Measurements from ENCODE around the gene POLR2F.

Gene POLR2F

DNA sequence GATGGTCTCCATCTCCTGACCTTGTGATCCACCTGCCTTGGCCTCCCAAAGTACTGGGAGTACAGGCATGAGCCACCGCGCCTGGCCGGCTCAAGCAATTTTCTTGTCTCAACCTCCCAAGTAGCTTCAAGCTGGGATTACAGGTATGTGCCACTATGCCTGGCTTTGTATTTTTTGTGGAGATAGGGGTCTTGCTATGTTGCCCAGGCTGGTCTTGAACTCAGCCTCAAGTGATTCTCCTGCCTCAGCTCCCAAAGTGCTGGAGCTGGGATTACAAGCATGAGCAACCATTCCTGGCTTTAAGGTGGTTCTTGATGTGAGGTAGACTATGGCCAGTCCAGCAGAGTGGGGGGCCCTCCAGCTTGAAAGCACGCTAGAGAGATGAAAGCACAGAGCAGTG lies 7.6 kb downstream of the POLR2F start:
- TF ChIP-seq YY1 (IDR thresholded peaks at IDR 0.05; ENCODE audit: low read depth) (no peak), ZBTB7A (IDR thresholded peaks at IDR 0.05; ENCODE audit: low read depth) (no peak), NFIC (IDR thresholded peaks at IDR 0.05) (no peak), FOXM1 (IDR thresholded peaks at IDR 0.05; ENCODE audit: borderline replicate concordance, low read depth) (no peak), EP300 (IDR thresholded peaks at IDR 0.05; ENCODE audit: borderline replicate concordance) (no peak), TAF1 (IDR thresholded peaks at IDR 0.05; ENCODE audit: low read depth) (no peak), CREB1 (IDR thresholded peaks at IDR 0.05; ENCODE audit: low read depth) (no peak), CEBPB (IDR thresholded peaks at IDR 0.05) (no peak), TEAD4 (IDR thresholded peaks at IDR 0.05) (no peak), EGR1 (IDR thresholded peaks at IDR 0.05) (no peak), TCF12 (IDR thresholded peaks at IDR 0.05; ENCODE audit: low read depth) (no peak), RAD21 (IDR thresholded peaks at IDR 0.05; ENCODE audit: low read depth) (no peak)
- TF ChIP-seq, protein P1, sequence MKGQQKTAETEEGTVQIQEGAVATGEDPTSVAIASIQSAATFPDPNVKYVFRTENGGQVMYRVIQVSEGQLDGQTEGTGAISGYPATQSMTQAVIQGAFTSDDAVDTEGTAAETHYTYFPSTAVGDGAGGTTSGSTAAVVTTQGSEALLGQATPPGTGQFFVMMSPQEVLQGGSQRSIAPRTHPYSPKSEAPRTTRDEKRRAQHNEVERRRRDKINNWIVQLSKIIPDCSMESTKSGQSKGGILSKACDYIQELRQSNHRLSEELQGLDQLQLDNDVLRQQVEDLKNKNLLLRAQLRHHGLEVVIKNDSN (IDR thresholded peaks at IDR 0.05), result no peak
- TF ChIP-seq, protein P2, sequence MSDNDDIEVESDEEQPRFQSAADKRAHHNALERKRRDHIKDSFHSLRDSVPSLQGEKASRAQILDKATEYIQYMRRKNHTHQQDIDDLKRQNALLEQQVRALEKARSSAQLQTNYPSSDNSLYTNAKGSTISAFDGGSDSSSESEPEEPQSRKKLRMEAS (IDR thresholded peaks at IDR 0.05), result no peak
- TF ChIP-seq, protein P3, sequence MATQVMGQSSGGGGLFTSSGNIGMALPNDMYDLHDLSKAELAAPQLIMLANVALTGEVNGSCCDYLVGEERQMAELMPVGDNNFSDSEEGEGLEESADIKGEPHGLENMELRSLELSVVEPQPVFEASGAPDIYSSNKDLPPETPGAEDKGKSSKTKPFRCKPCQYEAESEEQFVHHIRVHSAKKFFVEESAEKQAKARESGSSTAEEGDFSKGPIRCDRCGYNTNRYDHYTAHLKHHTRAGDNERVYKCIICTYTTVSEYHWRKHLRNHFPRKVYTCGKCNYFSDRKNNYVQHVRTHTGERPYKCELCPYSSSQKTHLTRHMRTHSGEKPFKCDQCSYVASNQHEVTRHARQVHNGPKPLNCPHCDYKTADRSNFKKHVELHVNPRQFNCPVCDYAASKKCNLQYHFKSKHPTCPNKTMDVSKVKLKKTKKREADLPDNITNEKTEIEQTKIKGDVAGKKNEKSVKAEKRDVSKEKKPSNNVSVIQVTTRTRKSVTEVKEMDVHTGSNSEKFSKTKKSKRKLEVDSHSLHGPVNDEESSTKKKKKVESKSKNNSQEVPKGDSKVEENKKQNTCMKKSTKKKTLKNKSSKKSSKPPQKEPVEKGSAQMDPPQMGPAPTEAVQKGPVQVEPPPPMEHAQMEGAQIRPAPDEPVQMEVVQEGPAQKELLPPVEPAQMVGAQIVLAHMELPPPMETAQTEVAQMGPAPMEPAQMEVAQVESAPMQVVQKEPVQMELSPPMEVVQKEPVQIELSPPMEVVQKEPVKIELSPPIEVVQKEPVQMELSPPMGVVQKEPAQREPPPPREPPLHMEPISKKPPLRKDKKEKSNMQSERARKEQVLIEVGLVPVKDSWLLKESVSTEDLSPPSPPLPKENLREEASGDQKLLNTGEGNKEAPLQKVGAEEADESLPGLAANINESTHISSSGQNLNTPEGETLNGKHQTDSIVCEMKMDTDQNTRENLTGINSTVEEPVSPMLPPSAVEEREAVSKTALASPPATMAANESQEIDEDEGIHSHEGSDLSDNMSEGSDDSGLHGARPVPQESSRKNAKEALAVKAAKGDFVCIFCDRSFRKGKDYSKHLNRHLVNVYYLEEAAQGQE (IDR thresholded peaks at IDR 0.05; ENCODE audit: low read depth), result no peak

DNA sequence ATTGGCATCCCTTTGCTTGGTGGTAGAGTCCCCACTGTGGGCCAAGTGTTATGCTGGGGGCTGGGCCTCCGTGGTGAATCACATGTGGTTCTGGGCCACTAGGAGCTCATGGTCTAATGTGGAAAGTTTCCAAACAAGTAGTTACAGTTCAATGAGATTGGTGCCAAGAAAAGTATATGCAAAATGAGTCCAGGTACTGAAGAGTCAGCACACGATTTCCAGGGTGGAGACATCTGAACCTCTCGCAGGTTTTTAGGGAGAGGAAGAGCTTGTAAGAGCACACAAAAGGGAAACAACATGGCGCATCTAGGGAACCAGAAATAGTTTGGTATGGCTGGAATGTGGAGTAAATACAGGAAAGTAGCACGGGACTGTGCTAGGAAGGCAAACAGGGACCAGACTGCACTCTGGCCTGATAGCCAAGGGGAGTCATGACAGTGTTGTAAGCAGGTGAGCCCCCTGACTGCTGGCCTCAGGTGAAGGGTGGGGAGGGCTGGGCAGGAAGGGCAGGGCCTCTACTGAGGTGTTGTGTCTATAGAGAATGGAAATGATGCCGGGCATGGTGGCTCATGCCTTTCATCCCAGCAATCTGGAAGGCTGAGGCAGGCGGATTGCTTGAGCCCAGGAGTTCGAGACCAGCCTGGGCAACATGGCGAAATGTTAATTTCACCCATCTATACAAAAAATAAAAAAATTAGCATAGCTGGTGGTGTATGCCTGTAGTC lies 12.6 kb downstream of the POLR2F start:
- TF ChIP-seq TEAD4 (IDR thresholded peaks at IDR 0.05) (no peak), CREB1 (IDR thresholded peaks at IDR 0.05; ENCODE audit: low read depth) (no peak), FOXM1 (IDR thresholded peaks at IDR 0.05; ENCODE audit: borderline replicate concordance, low read depth) (no peak), RAD21 (IDR thresholded peaks at IDR 0.05; ENCODE audit: low read depth) (no peak), YY1 (IDR thresholded peaks at IDR 0.05; ENCODE audit: low read depth) (no peak), ZBTB7A (IDR thresholded peaks at IDR 0.05; ENCODE audit: low read depth) (no peak), EP300 (IDR thresholded peaks at IDR 0.05; ENCODE audit: borderline replicate concordance) (no peak), EGR1 (IDR thresholded peaks at IDR 0.05) (no peak), TCF12 (IDR thresholded peaks at IDR 0.05; ENCODE audit: low read depth) (no peak), NFIC (IDR thresholded peaks at IDR 0.05) (no peak), CEBPB (IDR thresholded peaks at IDR 0.05) (no peak)
- TF ChIP-seq, protein P1 (IDR thresholded peaks at IDR 0.05), result no peak
- TF ChIP-seq, protein P2 (IDR thresholded peaks at IDR 0.05), result no peak
- TF ChIP-seq, protein P3 (IDR thresholded peaks at IDR 0.05; ENCODE audit: low read depth), result no peak

DNA sequence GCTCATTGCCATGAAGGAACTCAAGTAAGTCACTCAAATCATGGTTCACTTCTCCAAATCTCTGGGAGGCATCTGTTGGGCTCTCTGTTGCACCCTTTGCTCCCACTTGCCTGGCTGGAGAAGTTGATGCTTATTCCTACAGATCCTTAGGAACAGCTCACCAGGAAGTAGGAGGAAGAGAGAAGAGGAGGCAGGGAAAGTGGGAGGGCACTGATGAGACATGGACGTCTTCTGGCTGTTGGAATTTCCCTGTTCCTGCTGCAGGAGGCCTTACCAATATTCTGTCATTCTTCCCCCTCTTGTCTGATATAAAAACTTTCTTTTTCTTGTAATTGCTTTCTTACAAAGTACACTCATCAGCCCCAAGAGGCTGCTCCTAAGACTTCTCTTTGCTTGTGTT lies 13.6 kb downstream of the POLR2F start:
- TF ChIP-seq CREB1 (IDR thresholded peaks at IDR 0.05; ENCODE audit: low read depth), result no peak
- TF ChIP-seq CEBPB (IDR thresholded peaks at IDR 0.05), result no peak
- TF ChIP-seq TCF12 (IDR thresholded peaks at IDR 0.05; ENCODE audit: low read depth), result no peak

DNA sequence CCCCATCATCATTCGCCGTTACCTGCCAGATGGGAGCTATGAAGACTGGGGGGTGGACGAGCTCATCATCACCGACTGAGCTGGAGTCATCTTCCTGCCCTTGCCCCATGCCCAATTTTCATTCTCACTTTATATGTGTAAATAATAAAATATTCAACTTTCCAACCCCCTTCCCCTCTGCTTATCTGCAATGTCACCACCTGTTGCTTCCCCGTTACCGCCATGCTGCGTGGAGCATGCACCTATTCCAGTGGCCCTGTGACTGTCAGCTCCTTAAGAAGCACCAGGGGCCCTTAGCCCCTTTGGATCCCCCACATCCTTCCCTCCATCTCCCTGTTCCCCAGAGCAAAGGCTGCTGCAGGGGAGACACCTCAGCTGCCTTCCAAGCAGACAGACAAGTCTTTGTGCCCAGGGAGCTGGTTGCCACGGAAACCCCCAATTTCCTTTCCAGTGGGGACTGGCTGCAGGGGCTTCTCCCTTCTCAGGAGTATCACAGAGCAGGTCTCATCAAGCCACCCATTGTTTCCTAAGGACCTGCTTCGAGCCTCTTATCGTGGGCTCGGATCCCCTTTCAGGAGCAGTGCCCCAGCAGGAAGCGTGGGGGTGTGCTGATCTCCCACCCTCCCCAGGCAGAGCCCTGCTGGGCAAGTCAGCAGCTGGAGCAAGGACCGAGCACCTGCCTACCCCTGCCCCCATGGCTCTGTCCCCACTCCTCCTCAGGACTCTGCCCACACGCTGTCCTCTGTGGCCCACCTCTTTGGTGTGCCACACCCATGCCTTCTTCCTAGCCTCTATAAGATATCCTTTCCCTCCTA lies 14.3 kb downstream of the POLR2F start:
- TF ChIP-seq CEBPB (IDR thresholded peaks at IDR 0.05) (no peak), CREB1 (IDR thresholded peaks at IDR 0.05; ENCODE audit: low read depth) (no peak), EP300 (IDR thresholded peaks at IDR 0.05; ENCODE audit: borderline replicate concordance) (no peak), TCF12 (IDR thresholded peaks at IDR 0.05; ENCODE audit: low read depth) (no peak), YY1 (IDR thresholded peaks at IDR 0.05; ENCODE audit: low read depth) (no peak), TEAD4 (IDR thresholded peaks at IDR 0.05) (no peak), RAD21 (IDR thresholded peaks at IDR 0.05; ENCODE audit: low read depth) (no peak)
- TF ChIP-seq, protein P3 (IDR thresholded peaks at IDR 0.05; ENCODE audit: low read depth), result no peak
- TF ChIP-seq, protein P1 (IDR thresholded peaks at IDR 0.05), result no peak

Measured in Ishikawa (cell line).